Measurements from ENCODE around the gene PCSK5.

- TF ChIP-seq CTCF (IDR thresholded peaks at IDR 0.05; ENCODE audit: low read length) (no peak), EZH2 (optimal IDR thresholded peaks at IDR 0.05; ENCODE audit: low read depth, low read length) (no peak), EZH2phosphoT487 (IDR thresholded peaks at IDR 0.05; ENCODE audit: low read length) (no peak)
Measured at GRCh38 chr9:76366275-76366674, 475.8 kb downstream of the PCSK5 start.
